Fibroblast of villous mesenchyme (primary cell): Measurements from ENCODE around the gene MAPKAP1. TPM values are rescaled to one million over a fixed set of nuclear protein-coding genes. Genes with fewer than 3 reads are reported as not detected.

Source experiments
- DNase-seq: peaks from one replicate; pipeline ENCODE4 v3.0.0-alpha.2; 2010; ENCODE audit warnings: low read depth
- H3K4me3 ChIP-seq: 2 replicates; pipeline ENCODE4 v1.5.1; 2011; ENCODE audit warnings: low read depth, mild to moderate bottlenecking, low read length
- CTCF ChIP-seq: IDR thresholded peaks from 2 replicates; pipeline ENCODE4 v1.5.1; 2012; ENCODE audit warnings: low read depth, mild to moderate bottlenecking, low read length; ENCODE audit not compliant: insufficient read depth
- total RNA-seq: library from RNA; depleted of rRNA; stranded (reverse); fragments of >200 nt; gene quantifications from 2 replicates; pipeline ENCODE4 v1.2.3, GENCODE V29; 2012

Gene MAPKAP1
- total RNA-seq, 1 donor, result 92.0 TPM

GRCh38 chr9:125444166-125444565 is 262.8 kb downstream of the MAPKAP1 start:
- TF ChIP-seq CTCF, result no peak
- DNase-seq, result no peak
- H3K4me3 ChIP-seq, result no peak overlapping the region

- H3K4me3 ChIP-seq, result no peak overlapping the region
- no peak for DNase-seq
- no peak for TF ChIP-seq CTCF
These were observed 263.6 kb downstream of the MAPKAP1 start for GRCh38 chr9:125443367-125443766.

GRCh38 chr9:125442452-125442851 is 264.6 kb downstream of the MAPKAP1 start:
- no peak for DNase-seq
- no peak overlapping the region for H3K4me3 ChIP-seq
- TF ChIP-seq CTCF, result no peak

- no peak for DNase-seq
- TF ChIP-seq CTCF, result no peak
- no peak overlapping the region for H3K4me3 ChIP-seq
These were observed 266.6 kb downstream of the MAPKAP1 start for GRCh38 chr9:125440411-125440810.

- TF ChIP-seq CTCF, result no peak
- DNase-seq, result no peak
- no peak overlapping the region for H3K4me3 ChIP-seq
These were observed 267.4 kb downstream of the MAPKAP1 start for GRCh38 chr9:125439434-125440272.

- TF ChIP-seq CTCF, result no peak
- no peak overlapping the region for H3K4me3 ChIP-seq
- DNase-seq, result no peak
These were observed 268.2 kb downstream of the MAPKAP1 start for GRCh38 chr9:125438506-125439433.
